DND-41 (cell line): ENCODE results near the gene EFHC1.

ENCODE experiments used
- EZH2 ChIP-seq: IDR thresholded peaks from 3 replicates; pipeline ENCODE4 v1.6.1; 2012; ENCODE audit warnings: borderline replicate concordance, low read depth, mild to moderate bottlenecking, moderate library complexity, low read length, inconsistent platforms; ENCODE audit not compliant: severe bottlenecking
- TF ChIP-seq, protein P1 (sequence below): IDR thresholded peaks from 2 replicates; pipeline ENCODE4 v1.5.1; 2012; ENCODE audit warnings: borderline replicate concordance, low read length, moderate library complexity, mild to moderate bottlenecking; ENCODE audit not compliant: poor library complexity, severe bottlenecking; ENCODE audit errors: extremely low read depth

DNA sequence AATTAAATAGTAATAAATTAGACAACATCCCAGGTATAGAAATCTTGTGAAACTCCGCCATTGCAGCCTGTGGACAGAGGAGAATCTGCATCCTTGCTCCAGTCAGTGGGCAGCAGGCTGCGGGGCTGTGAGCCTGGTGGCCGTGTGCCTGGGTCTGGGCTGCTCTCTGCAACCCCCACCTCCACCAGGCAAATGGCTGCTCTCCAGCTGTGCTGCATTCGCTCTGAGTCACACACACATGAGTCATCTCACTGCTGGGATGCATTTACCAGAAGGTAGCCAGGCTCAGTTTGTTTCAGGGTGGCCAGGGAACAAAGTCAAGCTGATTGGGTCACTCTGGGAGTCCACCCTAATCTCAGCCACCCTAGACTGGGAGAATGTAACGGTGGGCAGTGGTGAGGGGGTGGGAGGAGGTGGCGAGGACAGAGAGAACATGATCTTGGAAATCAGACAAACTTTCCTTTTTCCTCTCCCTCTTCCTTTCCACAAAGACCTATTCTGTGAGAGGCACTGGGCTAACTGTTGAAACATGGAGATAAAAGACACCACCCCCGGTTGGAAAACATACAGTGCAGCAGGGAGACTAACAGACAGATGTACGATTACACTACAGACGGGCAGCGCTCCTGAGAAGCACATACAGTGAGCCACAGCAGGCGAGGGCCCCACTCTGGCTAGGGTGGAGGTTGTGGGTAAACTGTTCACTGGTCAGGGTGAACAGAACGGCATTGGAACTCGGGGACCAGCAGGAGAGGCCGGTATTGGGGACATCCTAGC is 97.5 kb downstream of the EFHC1 start:
- TF ChIP-seq, protein P1, sequence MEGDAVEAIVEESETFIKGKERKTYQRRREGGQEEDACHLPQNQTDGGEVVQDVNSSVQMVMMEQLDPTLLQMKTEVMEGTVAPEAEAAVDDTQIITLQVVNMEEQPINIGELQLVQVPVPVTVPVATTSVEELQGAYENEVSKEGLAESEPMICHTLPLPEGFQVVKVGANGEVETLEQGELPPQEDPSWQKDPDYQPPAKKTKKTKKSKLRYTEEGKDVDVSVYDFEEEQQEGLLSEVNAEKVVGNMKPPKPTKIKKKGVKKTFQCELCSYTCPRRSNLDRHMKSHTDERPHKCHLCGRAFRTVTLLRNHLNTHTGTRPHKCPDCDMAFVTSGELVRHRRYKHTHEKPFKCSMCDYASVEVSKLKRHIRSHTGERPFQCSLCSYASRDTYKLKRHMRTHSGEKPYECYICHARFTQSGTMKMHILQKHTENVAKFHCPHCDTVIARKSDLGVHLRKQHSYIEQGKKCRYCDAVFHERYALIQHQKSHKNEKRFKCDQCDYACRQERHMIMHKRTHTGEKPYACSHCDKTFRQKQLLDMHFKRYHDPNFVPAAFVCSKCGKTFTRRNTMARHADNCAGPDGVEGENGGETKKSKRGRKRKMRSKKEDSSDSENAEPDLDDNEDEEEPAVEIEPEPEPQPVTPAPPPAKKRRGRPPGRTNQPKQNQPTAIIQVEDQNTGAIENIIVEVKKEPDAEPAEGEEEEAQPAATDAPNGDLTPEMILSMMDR = no peak
- TF ChIP-seq EZH2 = no peak
